HCT116 (cell line): Measurements from ENCODE around the gene SPARC. TPM values are rescaled to one million over a fixed set of nuclear protein-coding genes. Genes with fewer than 3 reads are reported as not detected.

Experiments used
- ATAC-seq: fragments of 200-7000 bp; cut with Tn5 transposase; 2 replicates; pipeline ENCODE4 v1.9.1; 2020; ENCODE audit warnings: mild to moderate bottlenecking, moderate library complexity
- BruUV-seq: library from RNA; stranded (reverse); fragments of 400-500 nt; replicated peaks from 2 replicates; lab custom pipeline; 2021; lab: Mats Ljungman, UMichigan
- CTCF ChIA-PET: fragments of 300-600 bp; sonication (Branson Sonifier 250); formaldehyde crosslinking; loops from one replicate; lab custom pipeline; 2021; ENCODE audit warnings: antibody characterized with exemption; lab: Charles Lee
- POLR2A ChIA-PET: fragments of 300-600, 350-600 bp; sonication (Branson Sonifier 250); formaldehyde crosslinking; loops from one replicate; lab custom pipeline; 2021; ENCODE audit warnings: antibody characterized with exemption; lab: Charles Lee
- RAD21 ChIA-PET, 2 experiments: fragments of 300-600 bp; sonication (Branson Sonifier 250); formaldehyde crosslinking; loops; one replicate each; lab custom pipeline; 2023; ENCODE audit warnings: low total read pairs in 2 of 2; ENCODE audit not compliant: uncharacterized antibody in 2 of 2, unreplicated experiment in 2 of 2, low non-redundant PET in 1 of 2; lab: Charles Lee
- DNase-seq: peaks from one replicate; pipeline ENCODE4 v3.0.0-alpha.2; 2010; ENCODE audit warnings: low read depth, low spot score
- H2AFZ ChIP-seq: fragments of 200-600 bp; shearing (Covaris generic), sonication (generic); 2 replicates; pipeline ENCODE4 v1.6.1; 2017; ENCODE audit warnings: low read depth, mixed run types, mixed read lengths, antibody characterized with exemption, low read length; ENCODE audit not compliant: poor library complexity, severe bottlenecking
- H3K27ac ChIP-seq: 2 replicates; pipeline ENCODE4 v1.5.1; 2012; ENCODE audit warnings: low read depth, low read length
- H3K27me3 ChIP-seq: fragments of 200-600 bp; sonication (generic); 2 replicates; pipeline ENCODE4 v1.6.1; 2016; ENCODE audit warnings: mixed run types, low read length, mixed read lengths; ENCODE audit not compliant: insufficient read depth
- H3K36me3 ChIP-seq, 2 experiments: fragments of 200-500 bp in 1 of 2; fragments of 200-600 bp in 1 of 2; sonication (Bioruptor generic) in 1 of 2; sonication (generic) in 1 of 2; 2 replicates each; pipeline versions ENCODE4 v1.5.1 to v1.6.1; 2014 to 2016; ENCODE audit warnings: low read length in 2 of 2, inconsistent platforms in 1 of 2, mixed read lengths in 1 of 2, mixed run types in 1 of 2; ENCODE audit not compliant: insufficient read depth in 2 of 2, control insufficient read depth in 1 of 2
- H3K4me1 ChIP-seq, 2 experiments: fragments of 200-600 bp in 1 of 2; sonication (generic) in 1 of 2; 2 replicates each; pipeline versions ENCODE4 v1.5.1 to v1.6.1; 2012 to 2017; ENCODE audit warnings: low read length in 2 of 2, inconsistent platforms in 1 of 2, mild to moderate bottlenecking in 1 of 2, mixed read lengths in 1 of 2, mixed run types in 1 of 2, moderate library complexity in 1 of 2; ENCODE audit not compliant: insufficient read depth in 2 of 2, control insufficient read depth in 1 of 2
- H3K4me2 ChIP-seq: fragments of 200-600 bp; sonication (generic); 2 replicates; pipeline ENCODE4 v1.6.1; 2017; ENCODE audit warnings: mixed run types, low read length, mixed read lengths
- H3K4me3 ChIP-seq, 2 experiments: fragments of 200-600 bp in 1 of 2; sonication (generic) in 1 of 2; replicated peaks in 1 of 2; 2 replicates each; pipeline ENCODE4 v1.5.1; 2011 to 2016; ENCODE audit warnings: low read length in 2 of 2, control low read depth in 1 of 2, low read depth in 1 of 2, mild to moderate bottlenecking in 1 of 2, mixed read lengths in 1 of 2, mixed run types in 1 of 2
- H3K79me2 ChIP-seq: fragments of 200-600 bp; sonication (generic); 2 replicates; pipeline ENCODE4 v1.6.1; 2017; ENCODE audit warnings: mild to moderate bottlenecking, mixed run types, low read length, moderate library complexity, mixed read lengths; ENCODE audit not compliant: insufficient read depth
- H3K9ac ChIP-seq: fragments of 200-600 bp; sonication (generic); 2 replicates; pipeline ENCODE4 v1.6.1; 2016; ENCODE audit warnings: low read length, mixed read lengths
- H3K9me2 ChIP-seq: fragments of 200-600 bp; sonication (generic), shearing (Covaris generic); 2 replicates; pipeline ENCODE4 v1.6.1; 2017; ENCODE audit warnings: mixed run types, mild to moderate bottlenecking, moderate library complexity; ENCODE audit not compliant: insufficient read depth
- H3K9me3 ChIP-seq, 2 experiments: fragments of 200-500 bp in 1 of 2; fragments of 200-600 bp in 1 of 2; sonication (Bioruptor generic) in 1 of 2; sonication (generic) in 1 of 2; 2 replicates each; pipeline ENCODE4 v1.6.1; 2014 to 2017; ENCODE audit warnings: low read length in 2 of 2, mixed read lengths in 2 of 2, inconsistent platforms in 1 of 2, low read depth in 1 of 2, mild to moderate bottlenecking in 1 of 2, mixed run types in 1 of 2, moderate library complexity in 1 of 2; ENCODE audit not compliant: control insufficient read depth in 1 of 2, insufficient read depth in 1 of 2
- H4K20me1 ChIP-seq: fragments of 200-600 bp; sonication (generic), shearing (Covaris generic); 2 replicates; pipeline ENCODE4 v1.6.1; 2017; ENCODE audit warnings: mixed run types, mild to moderate bottlenecking, moderate library complexity; ENCODE audit not compliant: insufficient read depth
- CEBPB ChIP-seq: IDR thresholded peaks from 2 replicates; pipeline ENCODE4 v1.6.1; 2012; ENCODE audit warnings: low read depth
- ELF1 ChIP-seq: IDR thresholded peaks from 2 replicates; pipeline ENCODE4 v1.6.1; 2012; ENCODE audit warnings: low read depth, borderline replicate concordance
- EZH2 ChIP-seq: fragments of 200-600 bp; sonication (generic); IDR thresholded peaks from 2 replicates; pipeline ENCODE4 v1.6.1; 2017; ENCODE audit warnings: antibody characterized with exemption, mixed run types
- FOSL1 ChIP-seq: IDR thresholded peaks from 2 replicates; pipeline ENCODE4 v1.6.1; 2012; ENCODE audit warnings: low read depth
- JUND ChIP-seq: IDR thresholded peaks from 2 replicates; pipeline ENCODE4 v1.6.1; 2012
- POLR2A ChIP-seq: IDR thresholded peaks from 2 replicates; pipeline ENCODE4 v1.7.0; 2011; ENCODE audit warnings: borderline replicate concordance; ENCODE audit not compliant: insufficient read depth, insufficient read length; ENCODE audit errors: extremely low read depth
- POLR2AphosphoS5 ChIP-seq: IDR thresholded peaks from 2 replicates; pipeline ENCODE4 v1.6.1; 2011; ENCODE audit warnings: mild to moderate bottlenecking, low read depth, low read length, moderate library complexity
- SIN3A ChIP-seq: IDR thresholded peaks from 2 replicates; pipeline ENCODE4 v1.6.1; 2012; ENCODE audit warnings: low read depth
- SP1 ChIP-seq: IDR thresholded peaks from 2 replicates; pipeline ENCODE4 v1.6.1; 2012; ENCODE audit warnings: low read depth
- SRF ChIP-seq: IDR thresholded peaks from 2 replicates; pipeline ENCODE4 v1.6.1; 2012; ENCODE audit warnings: low read depth
- TCF7L2 ChIP-seq: IDR thresholded peaks from 2 replicates; pipeline ENCODE4 v1.7.0; 2011; ENCODE audit warnings: borderline replicate concordance, inconsistent platforms; ENCODE audit not compliant: insufficient read depth, insufficient read length; ENCODE audit errors: extremely low read depth
- ZFX ChIP-seq: fragments of 450-650 bp; IDR thresholded peaks from 2 replicates; pipeline ENCODE4 v1.6.1; 2017
- intact Hi-C: fragments of 100-400 bp; cut with micrococcal nuclease; formaldehyde crosslinking; loops from 2 replicates; pipeline ENCODE4 v1.10.0; 2022
- total RNA-seq: library from RNA; stranded (reverse); gene quantifications from one replicate; pipeline ENCODE4 v1.2.1, GENCODE V29; 2021; ENCODE audit not compliant: unreplicated experiment
- TF ChIP-seq, protein P1 (sequence below), 3 experiments: fragments of 200-600 bp in 1 of 3; sonication (generic) in 1 of 3; IDR thresholded peaks in 2 of 3; conservative IDR thresholded peaks in 1 of 3; 2 replicates each; pipeline ENCODE4 v1.5.1; 2012 to 2017; ENCODE audit warnings: low read depth in 2 of 3, low read length in 2 of 3, antibody characterized with exemption in 1 of 3, borderline replicate concordance in 1 of 3, control low read depth in 1 of 3, mild to moderate bottlenecking in 1 of 3, mixed read lengths in 1 of 3, mixed run types in 1 of 3, moderate library complexity in 1 of 3; ENCODE audit not compliant: insufficient read depth in 1 of 3
- TF ChIP-seq, protein P2 (sequence below): IDR thresholded peaks from 2 replicates; pipeline ENCODE4 v1.6.1; 2012; ENCODE audit warnings: low read depth

SPARC gene
- total RNA-seq, 1 experiment from 2014 or later: 3.0 TPM

GRCh38 chr5:151696470-151697061 is 9.9 kb upstream of the SPARC start:
- Histone ChIP-seq H3K4me2 (no peak overlapping the region), H3K9me2 (no peaks in the 10 kb centered on the region), H3K9ac (no peak overlapping the region)
- no TSS peak for BruUV-seq
- DNase-seq: no peak
- TF ChIP-seq JUND (no peak), CEBPB (no peak), POLR2A (no peak), TCF7L2 (no peak), SRF (no peak), SIN3A (no peak), ZFX (no peak)
- TF ChIP-seq, protein P1, sequence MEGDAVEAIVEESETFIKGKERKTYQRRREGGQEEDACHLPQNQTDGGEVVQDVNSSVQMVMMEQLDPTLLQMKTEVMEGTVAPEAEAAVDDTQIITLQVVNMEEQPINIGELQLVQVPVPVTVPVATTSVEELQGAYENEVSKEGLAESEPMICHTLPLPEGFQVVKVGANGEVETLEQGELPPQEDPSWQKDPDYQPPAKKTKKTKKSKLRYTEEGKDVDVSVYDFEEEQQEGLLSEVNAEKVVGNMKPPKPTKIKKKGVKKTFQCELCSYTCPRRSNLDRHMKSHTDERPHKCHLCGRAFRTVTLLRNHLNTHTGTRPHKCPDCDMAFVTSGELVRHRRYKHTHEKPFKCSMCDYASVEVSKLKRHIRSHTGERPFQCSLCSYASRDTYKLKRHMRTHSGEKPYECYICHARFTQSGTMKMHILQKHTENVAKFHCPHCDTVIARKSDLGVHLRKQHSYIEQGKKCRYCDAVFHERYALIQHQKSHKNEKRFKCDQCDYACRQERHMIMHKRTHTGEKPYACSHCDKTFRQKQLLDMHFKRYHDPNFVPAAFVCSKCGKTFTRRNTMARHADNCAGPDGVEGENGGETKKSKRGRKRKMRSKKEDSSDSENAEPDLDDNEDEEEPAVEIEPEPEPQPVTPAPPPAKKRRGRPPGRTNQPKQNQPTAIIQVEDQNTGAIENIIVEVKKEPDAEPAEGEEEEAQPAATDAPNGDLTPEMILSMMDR (IDR thresholded peaks at IDR 0.05 in 2 of 3, conservative IDR thresholded peaks at IDR 0.05 in 1 of 3; ENCODE audit: borderline replicate concordance in 1 of 3, insufficient read depth in 1 of 3, low read depth in 2 of 3, low read length in 2 of 3): no peak
- TF ChIP-seq, all 23 proteins: peak for 0
- Histone ChIP-seq H4K20me1 (no peaks in the 10 kb centered on the region), H3K4me3 (no peak overlapping the region), H3K36me3 (no peaks in the 10 kb centered on the region), H3K9me3 (no peaks in the 10 kb centered on the region), H3K4me1 (peaks cover 8 to 18% of the 10 kb centered on the region in 2 experiments; a peak in 3 of 4 replicates), H3K79me2 (no peaks in the 10 kb centered on the region), H2AFZ (no peak overlapping the region), H3K27ac (no peak overlapping the region), H3K27me3 (no peaks in the 10 kb centered on the region)
- RAD21 ChIA-PET: no interaction called here
- intact Hi-C loops: no loop called here
- no peak for ATAC-seq
- POLR2A ChIA-PET: no interaction called here
- CTCF ChIA-PET: interaction anchor here (1.2 kb wide), 2 partner anchors 12 to 44 kb away, joined by 3 to 5 read pairs; no protein-coding TSS in a partner anchor

GRCh38 chr5:151695464-151695863 is 8.7 kb upstream of the SPARC start:
- H3K79me2 ChIP-seq: no peaks in the 10 kb centered on the region
- H2AFZ ChIP-seq: no peak overlapping the region
- ATAC-seq: no peak
- H3K36me3 ChIP-seq: no peaks in the 10 kb centered on the region
- ChIA-PET CTCF (interaction anchor here (1.2 kb wide), 1 partner anchor 11 kb away, joined by 5 read pairs; no protein-coding TSS in a partner anchor), POLR2A (no interaction called here), RAD21 (no interaction called here)
- no peak overlapping the region for H3K4me3 ChIP-seq
- H3K4me1 ChIP-seq: peaks cover 8 to 18% of the 10 kb centered on the region in 2 experiments; a peak in 3 of 4 replicates
- H3K9me3 ChIP-seq: no peaks in the 10 kb centered on the region
- no TSS peak for BruUV-seq
- no peak overlapping the region for H3K4me2 ChIP-seq
- no peaks in the 10 kb centered on the region for H3K27me3 ChIP-seq
- no peak for TF ChIP-seq JUND
- no peak for TF ChIP-seq EZH2
- TF ChIP-seq POLR2AphosphoS5: no peak
- no peak for TF ChIP-seq FOSL1
- TF ChIP-seq, protein P2, sequence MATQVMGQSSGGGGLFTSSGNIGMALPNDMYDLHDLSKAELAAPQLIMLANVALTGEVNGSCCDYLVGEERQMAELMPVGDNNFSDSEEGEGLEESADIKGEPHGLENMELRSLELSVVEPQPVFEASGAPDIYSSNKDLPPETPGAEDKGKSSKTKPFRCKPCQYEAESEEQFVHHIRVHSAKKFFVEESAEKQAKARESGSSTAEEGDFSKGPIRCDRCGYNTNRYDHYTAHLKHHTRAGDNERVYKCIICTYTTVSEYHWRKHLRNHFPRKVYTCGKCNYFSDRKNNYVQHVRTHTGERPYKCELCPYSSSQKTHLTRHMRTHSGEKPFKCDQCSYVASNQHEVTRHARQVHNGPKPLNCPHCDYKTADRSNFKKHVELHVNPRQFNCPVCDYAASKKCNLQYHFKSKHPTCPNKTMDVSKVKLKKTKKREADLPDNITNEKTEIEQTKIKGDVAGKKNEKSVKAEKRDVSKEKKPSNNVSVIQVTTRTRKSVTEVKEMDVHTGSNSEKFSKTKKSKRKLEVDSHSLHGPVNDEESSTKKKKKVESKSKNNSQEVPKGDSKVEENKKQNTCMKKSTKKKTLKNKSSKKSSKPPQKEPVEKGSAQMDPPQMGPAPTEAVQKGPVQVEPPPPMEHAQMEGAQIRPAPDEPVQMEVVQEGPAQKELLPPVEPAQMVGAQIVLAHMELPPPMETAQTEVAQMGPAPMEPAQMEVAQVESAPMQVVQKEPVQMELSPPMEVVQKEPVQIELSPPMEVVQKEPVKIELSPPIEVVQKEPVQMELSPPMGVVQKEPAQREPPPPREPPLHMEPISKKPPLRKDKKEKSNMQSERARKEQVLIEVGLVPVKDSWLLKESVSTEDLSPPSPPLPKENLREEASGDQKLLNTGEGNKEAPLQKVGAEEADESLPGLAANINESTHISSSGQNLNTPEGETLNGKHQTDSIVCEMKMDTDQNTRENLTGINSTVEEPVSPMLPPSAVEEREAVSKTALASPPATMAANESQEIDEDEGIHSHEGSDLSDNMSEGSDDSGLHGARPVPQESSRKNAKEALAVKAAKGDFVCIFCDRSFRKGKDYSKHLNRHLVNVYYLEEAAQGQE: no peak
- TF ChIP-seq CEBPB: no peak
- TF ChIP-seq ELF1: no peak
- no peak for TF ChIP-seq SP1
- H3K9me2 ChIP-seq: no peaks in the 10 kb centered on the region
- intact Hi-C loops: no loop called here
- no peak overlapping the region for H3K27ac ChIP-seq
- DNase-seq: no peak
- no peak overlapping the region for H3K9ac ChIP-seq
- H4K20me1 ChIP-seq: no peaks in the 10 kb centered on the region
